ENCODE data around the gene HTR6.

The HTR6 gene

DNA sequence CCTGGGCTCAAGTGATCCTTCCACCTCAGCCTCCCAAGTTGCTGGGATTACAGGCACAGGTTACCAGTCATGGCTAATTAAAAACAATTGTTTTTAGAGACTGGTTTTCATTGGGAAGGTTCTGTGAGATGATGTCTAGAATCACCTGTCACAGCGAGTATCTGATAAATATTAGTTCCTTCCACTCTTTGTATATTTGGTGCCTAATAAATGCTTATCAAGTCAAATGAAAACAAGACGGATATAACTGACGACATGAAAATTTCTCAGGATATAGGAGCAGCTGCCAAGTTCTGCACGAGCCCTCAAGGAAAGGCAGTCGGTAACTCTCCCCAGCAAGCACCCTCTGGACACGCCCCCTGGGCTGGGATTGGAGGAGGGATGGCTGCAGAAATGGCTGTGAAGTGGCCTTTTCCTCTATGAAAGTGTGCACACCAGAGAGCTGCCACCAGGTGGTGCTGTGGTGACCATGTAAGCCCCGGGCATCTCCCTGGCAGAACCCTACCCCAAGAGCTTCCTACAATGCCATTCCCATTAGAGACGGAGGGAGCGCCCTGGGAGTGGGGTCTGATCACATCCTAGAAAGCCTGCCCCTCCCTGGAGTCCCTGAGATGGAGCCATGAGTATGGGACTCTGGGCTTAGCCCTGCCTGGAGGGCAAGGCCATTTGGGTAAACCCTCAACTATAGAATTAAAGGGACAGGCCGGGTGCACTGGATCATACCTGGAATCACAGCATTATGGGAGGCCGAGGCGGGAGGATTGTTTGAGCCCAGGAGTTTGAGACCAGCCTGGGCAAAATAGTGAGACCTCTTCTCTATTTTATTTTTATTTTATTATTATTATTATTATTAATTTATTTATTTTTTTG lies 50.9 kb downstream of the HTR6 start:
- peak; percentile 55 to 70 for DNase-seq (ENCODE audit: low read depth in 1 of 2, low spot score in 1 of 2)

GRCh38 chr1:19717467-19717866 lies 52.8 kb downstream of the HTR6 start:
- no peak for DNase-seq (ENCODE audit: low read depth in 1 of 2, low spot score in 1 of 2)

GRCh38 chr1:19720174-19720573 lies 55.5 kb downstream of the HTR6 start:
- no peak for DNase-seq (ENCODE audit: low read depth in 1 of 2, low spot score in 1 of 2)

DNA sequence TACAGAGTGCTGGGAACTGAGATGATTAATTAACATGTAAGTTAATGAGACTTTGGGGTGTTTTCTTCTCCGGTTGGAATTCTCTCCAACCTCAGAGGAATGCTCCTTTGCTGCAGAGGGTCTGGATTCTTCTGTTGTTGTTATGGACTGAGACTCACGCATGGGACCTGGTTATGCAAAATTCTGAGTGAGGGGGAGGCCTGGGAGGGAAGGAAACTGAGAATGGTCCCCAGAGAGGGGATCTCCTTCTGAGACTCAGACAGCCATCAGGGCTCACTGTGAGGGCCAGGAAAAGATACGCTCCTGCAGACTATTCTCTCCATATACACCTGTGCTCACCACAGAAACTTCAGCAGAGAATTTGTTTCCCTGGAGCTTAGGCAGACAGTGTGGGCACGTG lies 56.3 kb downstream of the HTR6 start:
- DNase-seq (ENCODE audit: low read depth in 1 of 2, low spot score in 1 of 2): no peak

GRCh38 chr1:19723874-19724273 lies 59.2 kb downstream of the HTR6 start:
- DNase-seq (ENCODE audit: low read depth in 1 of 2, low spot score in 1 of 2): no peak

DNA sequence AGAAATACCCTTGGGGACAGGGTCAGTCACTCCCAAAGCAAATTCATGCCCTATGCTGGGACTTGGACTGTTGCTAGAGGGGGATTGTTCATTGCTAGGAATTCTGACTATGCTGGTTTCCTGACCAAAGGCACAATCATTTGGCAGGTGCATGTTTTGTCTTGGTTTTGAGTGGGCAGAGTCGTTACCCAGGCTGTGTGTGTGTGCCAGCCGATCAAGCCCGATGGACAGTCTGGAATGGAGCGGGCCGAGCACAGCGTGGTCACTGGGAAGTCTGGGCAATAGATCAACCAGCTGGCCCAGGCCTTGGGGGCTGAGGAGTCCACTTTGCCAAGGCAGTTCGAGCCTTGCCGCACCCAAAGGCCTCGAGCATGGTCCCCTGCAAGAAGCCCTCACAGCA lies 60.9 kb downstream of the HTR6 start:
- DNase-seq (ENCODE audit: low read depth in 1 of 2, low spot score in 1 of 2): no peak

- no peak for DNase-seq (ENCODE audit: low read depth in 1 of 2, low spot score in 1 of 2)
These were observed 63.9 kb downstream of the HTR6 start for GRCh38 chr1:19728413-19729145.

GRCh38 chr1:19730232-19730631 lies 65.6 kb downstream of the HTR6 start:
- DNase-seq (ENCODE audit: low read depth in 1 of 2, low spot score in 1 of 2): no peak

Data from stimulated activated CD4-positive, alpha-beta T cell treated with anti-CD3 and anti-CD28 coated beads, Interleukin-15, amount 100 ng/mL, for 1 hour (primary cell).